GM12874 (cell line): ENCODE results near the gene SCFD1.

Source experiments
- TF ChIP-seq, protein P1 (sequence below): IDR thresholded peaks from 2 replicates; pipeline ENCODE4 v1.5.1; 2011; ENCODE audit warnings: low read depth, mild to moderate bottlenecking, control low read depth, low read length, moderate library complexity; ENCODE audit not compliant: insufficient read depth

Gene SCFD1

DNA sequence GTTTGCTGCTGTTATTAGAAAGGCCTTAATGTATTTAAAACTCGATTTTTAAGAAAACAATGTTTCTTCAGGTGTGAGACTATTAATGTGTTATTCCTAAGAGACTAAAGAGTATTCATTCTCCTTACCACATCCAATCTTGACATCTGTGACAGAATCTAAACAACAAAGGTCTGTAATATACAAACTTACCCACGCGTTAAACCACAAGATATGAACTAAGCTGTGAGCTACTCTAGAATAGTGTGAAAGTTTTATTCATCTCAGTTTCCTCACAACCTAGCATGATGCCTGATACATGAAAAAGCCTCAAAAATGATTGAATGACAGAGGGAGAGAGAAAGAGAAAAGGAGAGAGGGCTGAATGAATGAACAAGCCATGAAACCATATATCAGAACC lies 135.0 kb downstream of the SCFD1 start:
- TF ChIP-seq, protein P1, sequence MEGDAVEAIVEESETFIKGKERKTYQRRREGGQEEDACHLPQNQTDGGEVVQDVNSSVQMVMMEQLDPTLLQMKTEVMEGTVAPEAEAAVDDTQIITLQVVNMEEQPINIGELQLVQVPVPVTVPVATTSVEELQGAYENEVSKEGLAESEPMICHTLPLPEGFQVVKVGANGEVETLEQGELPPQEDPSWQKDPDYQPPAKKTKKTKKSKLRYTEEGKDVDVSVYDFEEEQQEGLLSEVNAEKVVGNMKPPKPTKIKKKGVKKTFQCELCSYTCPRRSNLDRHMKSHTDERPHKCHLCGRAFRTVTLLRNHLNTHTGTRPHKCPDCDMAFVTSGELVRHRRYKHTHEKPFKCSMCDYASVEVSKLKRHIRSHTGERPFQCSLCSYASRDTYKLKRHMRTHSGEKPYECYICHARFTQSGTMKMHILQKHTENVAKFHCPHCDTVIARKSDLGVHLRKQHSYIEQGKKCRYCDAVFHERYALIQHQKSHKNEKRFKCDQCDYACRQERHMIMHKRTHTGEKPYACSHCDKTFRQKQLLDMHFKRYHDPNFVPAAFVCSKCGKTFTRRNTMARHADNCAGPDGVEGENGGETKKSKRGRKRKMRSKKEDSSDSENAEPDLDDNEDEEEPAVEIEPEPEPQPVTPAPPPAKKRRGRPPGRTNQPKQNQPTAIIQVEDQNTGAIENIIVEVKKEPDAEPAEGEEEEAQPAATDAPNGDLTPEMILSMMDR: no peak

DNA sequence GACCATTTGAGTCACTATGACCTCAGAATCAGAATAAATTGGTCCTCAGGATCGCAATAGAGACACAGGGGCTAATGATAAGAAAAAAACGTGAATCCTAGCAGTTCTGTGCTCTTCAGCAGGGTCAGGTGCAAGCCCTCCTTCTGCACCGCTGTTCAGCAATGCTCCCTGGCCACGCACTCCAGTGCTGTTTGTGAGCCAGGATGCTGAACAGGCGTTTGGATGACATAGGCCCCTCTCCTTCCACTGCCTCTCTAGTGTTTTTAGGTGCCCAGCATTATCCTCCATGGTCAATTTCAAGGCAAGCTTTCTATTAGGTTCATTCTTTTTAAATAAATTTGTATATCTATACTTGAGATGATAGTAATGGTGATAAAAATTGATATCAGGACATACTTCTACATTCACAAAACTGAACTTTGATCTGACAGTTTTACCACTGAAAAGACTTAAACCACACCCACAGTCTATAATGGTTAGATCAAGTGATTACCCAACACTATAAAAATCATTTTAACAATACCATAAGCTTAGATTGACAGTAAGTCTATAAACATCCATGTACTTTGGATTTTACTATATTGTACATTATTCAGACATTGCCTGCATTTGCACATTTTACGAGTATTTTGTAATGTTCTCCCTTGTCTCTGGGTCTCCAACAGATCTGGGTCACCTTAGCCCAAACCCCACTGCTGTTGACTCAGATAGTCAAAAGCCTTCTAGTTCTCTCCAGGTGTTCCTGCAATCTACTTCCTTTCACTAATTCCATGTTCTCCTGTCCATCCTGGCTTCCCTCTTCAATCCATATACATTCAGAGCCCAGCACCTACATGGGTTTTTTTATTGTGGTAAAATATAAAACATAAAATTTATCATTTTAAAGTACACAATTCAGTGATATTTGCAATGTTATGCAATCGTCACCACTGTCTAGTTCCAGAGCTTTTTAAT lies 137.3 kb downstream of the SCFD1 start:
- TF ChIP-seq, protein P1: no peak

DNA sequence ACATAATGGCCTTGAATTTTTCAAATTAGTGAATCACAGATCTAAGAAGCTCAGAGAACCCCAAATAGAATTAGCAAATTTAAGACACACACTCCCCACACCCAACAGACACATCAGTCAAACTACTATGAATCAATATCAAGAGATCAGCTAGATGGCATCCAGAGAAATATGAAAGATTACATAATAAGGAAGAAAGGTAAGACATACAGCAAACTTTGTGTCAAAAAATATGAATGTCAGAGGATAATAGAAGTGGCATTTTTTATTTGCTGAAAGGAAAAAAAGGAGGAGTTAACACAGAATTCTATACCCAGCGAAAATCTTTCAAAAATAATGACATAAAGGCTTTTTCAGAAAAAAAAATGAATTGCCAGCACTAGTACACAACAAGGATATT lies 141.8 kb downstream of the SCFD1 start:
- TF ChIP-seq, protein P1: no peak

DNA sequence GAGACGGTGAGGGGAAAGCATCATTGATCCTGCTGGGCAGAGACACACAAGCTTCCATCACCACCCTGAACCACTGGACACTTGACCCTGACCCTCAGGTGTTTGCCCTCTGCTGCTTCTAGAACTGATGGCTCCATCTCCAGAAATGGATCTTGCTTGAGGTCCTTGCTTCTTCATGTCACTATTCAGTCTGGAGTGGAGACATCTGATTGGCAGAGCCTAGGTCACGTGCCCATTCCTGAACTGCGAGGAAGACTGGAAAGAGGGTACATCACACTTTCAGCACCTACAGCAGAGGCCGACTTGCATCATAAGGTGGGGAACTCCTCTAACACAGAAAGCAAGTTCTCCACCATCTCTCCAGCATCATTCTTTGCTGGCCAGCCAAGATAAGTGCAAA lies 145.5 kb downstream of the SCFD1 start:
- TF ChIP-seq, protein P1: no peak

DNA sequence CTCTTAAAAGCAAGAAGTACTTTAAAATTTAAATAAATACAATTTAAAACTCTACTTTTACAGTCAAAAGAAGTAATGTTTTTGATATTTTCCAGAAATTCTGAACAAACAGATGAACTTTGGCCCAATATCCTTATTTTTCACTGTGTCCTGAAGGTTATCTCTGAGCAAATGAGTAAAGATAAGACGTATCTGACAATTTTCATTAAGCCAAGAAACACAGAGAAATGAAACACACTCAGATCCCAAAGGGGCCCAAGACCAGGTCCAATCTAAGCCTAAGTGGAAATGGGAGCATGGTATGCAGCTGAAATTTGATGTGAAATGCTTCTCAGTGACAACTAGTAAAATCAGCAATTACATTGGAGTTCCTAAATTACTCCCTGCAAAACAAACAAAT lies 146.7 kb downstream of the SCFD1 start:
- TF ChIP-seq, protein P1: no peak

DNA sequence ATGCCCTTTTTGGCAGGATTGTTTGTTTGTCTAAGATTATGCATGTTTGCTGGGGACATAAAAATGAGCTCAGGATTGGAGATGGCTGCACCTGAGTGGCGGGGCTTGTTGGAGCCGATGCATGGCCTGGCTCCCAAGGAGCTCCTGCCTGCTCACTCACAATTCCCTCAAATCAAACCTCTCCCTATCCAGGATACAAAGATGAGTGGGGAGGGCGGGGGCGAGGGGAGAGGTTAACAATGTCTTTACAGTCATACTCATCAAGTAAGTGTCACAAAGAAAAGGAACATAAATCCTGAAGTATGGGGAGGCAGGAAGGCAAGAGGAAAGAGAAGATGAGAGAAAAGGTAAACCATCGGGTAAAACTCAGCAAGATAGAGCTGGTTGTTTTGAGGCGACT lies 148.3 kb downstream of the SCFD1 start:
- TF ChIP-seq, protein P1: no peak

DNA sequence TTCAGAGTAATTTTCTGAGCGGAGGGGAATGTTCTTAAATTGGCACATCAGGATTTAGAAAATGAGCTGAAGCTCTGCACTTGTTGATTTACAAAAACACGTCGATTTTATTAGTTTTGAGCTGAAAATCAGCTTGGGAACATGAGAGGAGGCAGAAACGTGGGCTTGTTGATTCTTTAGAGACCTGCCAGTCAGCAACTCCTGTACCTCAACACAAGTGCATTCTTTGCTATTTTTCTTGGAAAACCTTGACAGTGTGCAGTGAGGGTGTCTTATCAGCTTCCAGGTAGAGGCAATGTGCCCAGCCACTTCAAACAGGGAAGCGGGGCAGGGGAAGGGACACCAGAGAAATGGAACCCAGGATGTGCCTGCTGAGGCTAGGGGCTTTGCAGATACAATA lies 149.5 kb downstream of the SCFD1 start:
- TF ChIP-seq, protein P1: no peak
